Measurements from ENCODE around the gene MOB2.

MOB2 gene

GRCh38 chr11:1504581-1505290 lies 18.2 kb upstream of the MOB2 start:
- TF ChIP-seq ISL1 (CRISPR knock-in tag; IDR thresholded peaks at IDR 0.05): no peak
- TF ChIP-seq ZFP30 (CRISPR knock-in tag; IDR thresholded peaks at IDR 0.05): no peak
- TF ChIP-seq PATZ1 (CRISPR knock-in tag; IDR thresholded peaks at IDR 0.05; ENCODE audit: borderline replicate concordance): no peak
- TF ChIP-seq ZNF565 (CRISPR knock-in tag; conservative IDR thresholded peaks at IDR 0.05; ENCODE audit: low read depth): no peak
- no peak for TF ChIP-seq PPARA (CRISPR knock-in tag; IDR thresholded peaks at IDR 0.05; ENCODE audit: borderline replicate concordance)
- TF ChIP-seq BACH2 (CRISPR knock-in tag; IDR thresholded peaks at IDR 0.05; ENCODE audit: borderline replicate concordance): no peak
- TF ChIP-seq ESRRG (CRISPR knock-in tag; IDR thresholded peaks at IDR 0.05): no peak
- TF ChIP-seq ZC3H10 (CRISPR knock-in tag; IDR thresholded peaks at IDR 0.05): no peak
- TF ChIP-seq ZNF8 (CRISPR knock-in tag; IDR thresholded peaks at IDR 0.05): no peak
- TF ChIP-seq TSHZ2 (CRISPR knock-in tag; IDR thresholded peaks at IDR 0.05): no peak
- TF ChIP-seq CSRNP3 (CRISPR knock-in tag; IDR thresholded peaks at IDR 0.05): no peak
- no peak for TF ChIP-seq ARNTL (CRISPR knock-in tag; IDR thresholded peaks at IDR 0.05; ENCODE audit: borderline replicate concordance, low read depth)
- TF ChIP-seq CREB5 (CRISPR knock-in tag; IDR thresholded peaks at IDR 0.05; ENCODE audit: low read depth): no peak
- no peak for TF ChIP-seq POU6F1 (CRISPR knock-in tag; IDR thresholded peaks at IDR 0.05; ENCODE audit: borderline replicate concordance, low read depth)
- no peak for TF ChIP-seq OSR1 (CRISPR knock-in tag; IDR thresholded peaks at IDR 0.05)
- TF ChIP-seq GLIS3 (CRISPR knock-in tag; IDR thresholded peaks at IDR 0.05): no peak
- TF ChIP-seq SNAI2 (CRISPR knock-in tag; IDR thresholded peaks at IDR 0.05): no peak

GRCh38 chr11:1504138-1504537 lies 17.6 kb upstream of the MOB2 start:
- ATAC-seq: no peak
- TF ChIP-seq TSHZ2 (CRISPR knock-in tag; IDR thresholded peaks at IDR 0.05): no peak
- no peak for TF ChIP-seq ZFP3 (CRISPR knock-in tag; IDR thresholded peaks at IDR 0.05)
- TF ChIP-seq ZFP30 (CRISPR knock-in tag; IDR thresholded peaks at IDR 0.05): no peak
- no peak for TF ChIP-seq TCF4 (CRISPR knock-in tag; IDR thresholded peaks at IDR 0.05; ENCODE audit: borderline replicate concordance)
- TF ChIP-seq ZC3H10 (CRISPR knock-in tag; IDR thresholded peaks at IDR 0.05): no peak
- no peak for TF ChIP-seq RARB (CRISPR knock-in tag; IDR thresholded peaks at IDR 0.05)
- TF ChIP-seq CREB5 (CRISPR knock-in tag; IDR thresholded peaks at IDR 0.05; ENCODE audit: low read depth): no peak
- TF ChIP-seq GLIS3 (CRISPR knock-in tag; IDR thresholded peaks at IDR 0.05): no peak
- TF ChIP-seq CSDC2 (CRISPR knock-in tag; IDR thresholded peaks at IDR 0.05): no peak
- TF ChIP-seq CSRNP3 (CRISPR knock-in tag; IDR thresholded peaks at IDR 0.05): no peak
- TF ChIP-seq SNAI2 (CRISPR knock-in tag; IDR thresholded peaks at IDR 0.05): no peak
- no peak for TF ChIP-seq ZNF565 (CRISPR knock-in tag; conservative IDR thresholded peaks at IDR 0.05; ENCODE audit: low read depth)
- TF ChIP-seq OSR1 (CRISPR knock-in tag; IDR thresholded peaks at IDR 0.05): no peak
- no peak for TF ChIP-seq ISL1 (CRISPR knock-in tag; IDR thresholded peaks at IDR 0.05)
- no peak for TF ChIP-seq ESRRG (CRISPR knock-in tag; IDR thresholded peaks at IDR 0.05)

More at GRCh38 chr11:1504581-1505290, 18.2 kb upstream of the MOB2 start:
- no peak for ATAC-seq
